Measurements from ENCODE around the gene CDC42EP3. TPM values are rescaled to one million over a fixed set of nuclear protein-coding genes. Genes with fewer than 3 reads are reported as not detected.

The CDC42EP3 gene
- polyA plus RNA-seq, 1 donor from 2014 or later, result 25.2 TPM

- Histone ChIP-seq H3F3A (ENCODE audit: insufficient read depth, low read length, poor library complexity, severe bottlenecking) (no peaks in the 10 kb centered on the region), H3K36me3 (ENCODE audit: insufficient read depth, low read length) (no peaks in the 10 kb centered on the region), H3K9me3 (ENCODE audit: low read length) (no peaks in the 10 kb centered on the region), H3K4me3 (ENCODE audit: low read length) (no peak overlapping the region), H4K20me1 (ENCODE audit: insufficient read depth) (no peaks in the 10 kb centered on the region), H3K9me2 (ENCODE audit: insufficient read depth, low read length) (no peaks in the 10 kb centered on the region), H2AFZ (ENCODE audit: low read depth, low read length) (no peak overlapping the region), H3K4me2 (ENCODE audit: low read length) (no peak overlapping the region), H3K27me3 (ENCODE audit: insufficient read depth, low read depth, low read length) (no peaks in the 10 kb centered on the region), H3K79me2 (replicated peaks; ENCODE audit: insufficient read depth, low read length) (no peaks in the 10 kb centered on the region), H3K27ac (ENCODE audit: low read length) (no peak overlapping the region), H3K9ac (ENCODE audit: low read length) (no peak overlapping the region)
- no peak for TF ChIP-seq SMC3 (conservative IDR thresholded peaks at IDR 0.05; ENCODE audit: poor library complexity)
- TF ChIP-seq, protein P1, sequence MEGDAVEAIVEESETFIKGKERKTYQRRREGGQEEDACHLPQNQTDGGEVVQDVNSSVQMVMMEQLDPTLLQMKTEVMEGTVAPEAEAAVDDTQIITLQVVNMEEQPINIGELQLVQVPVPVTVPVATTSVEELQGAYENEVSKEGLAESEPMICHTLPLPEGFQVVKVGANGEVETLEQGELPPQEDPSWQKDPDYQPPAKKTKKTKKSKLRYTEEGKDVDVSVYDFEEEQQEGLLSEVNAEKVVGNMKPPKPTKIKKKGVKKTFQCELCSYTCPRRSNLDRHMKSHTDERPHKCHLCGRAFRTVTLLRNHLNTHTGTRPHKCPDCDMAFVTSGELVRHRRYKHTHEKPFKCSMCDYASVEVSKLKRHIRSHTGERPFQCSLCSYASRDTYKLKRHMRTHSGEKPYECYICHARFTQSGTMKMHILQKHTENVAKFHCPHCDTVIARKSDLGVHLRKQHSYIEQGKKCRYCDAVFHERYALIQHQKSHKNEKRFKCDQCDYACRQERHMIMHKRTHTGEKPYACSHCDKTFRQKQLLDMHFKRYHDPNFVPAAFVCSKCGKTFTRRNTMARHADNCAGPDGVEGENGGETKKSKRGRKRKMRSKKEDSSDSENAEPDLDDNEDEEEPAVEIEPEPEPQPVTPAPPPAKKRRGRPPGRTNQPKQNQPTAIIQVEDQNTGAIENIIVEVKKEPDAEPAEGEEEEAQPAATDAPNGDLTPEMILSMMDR (IDR thresholded peaks at IDR 0.05; ENCODE audit: poor library complexity, severe bottlenecking), result no peak
- no peak for TF ChIP-seq REST (IDR thresholded peaks at IDR 0.05; ENCODE audit: borderline replicate concordance)
- no peak for TF ChIP-seq POLR2AphosphoS5 (IDR thresholded peaks at IDR 0.05)
- no peak for TF ChIP-seq EP300 (conservative IDR thresholded peaks at IDR 0.05; ENCODE audit: poor library complexity, severe bottlenecking)
- TF ChIP-seq MXI1 (conservative IDR thresholded peaks at IDR 0.05; ENCODE audit: poor library complexity, severe bottlenecking), result no peak
These were observed 40.1 kb downstream of the CDC42EP3 start for GRCh38 chr2:37631292-37631691.

GRCh38 chr2:37630776-37631175 is 40.7 kb downstream of the CDC42EP3 start:
- Histone ChIP-seq H3K27me3 (ENCODE audit: insufficient read depth, low read depth, low read length) (no peaks in the 10 kb centered on the region), H3K36me3 (ENCODE audit: insufficient read depth, low read length) (no peaks in the 10 kb centered on the region), H3F3A (ENCODE audit: insufficient read depth, low read length, poor library complexity, severe bottlenecking) (no peaks in the 10 kb centered on the region), H3K9me3 (ENCODE audit: low read length) (no peaks in the 10 kb centered on the region), H2AFZ (ENCODE audit: low read depth, low read length) (no peak overlapping the region), H4K20me1 (ENCODE audit: insufficient read depth) (no peaks in the 10 kb centered on the region), H3K4me3 (ENCODE audit: low read length) (no peak overlapping the region), H3K4me2 (ENCODE audit: low read length) (no peak overlapping the region), H3K79me2 (replicated peaks; ENCODE audit: insufficient read depth, low read length) (no peaks in the 10 kb centered on the region), H3K9ac (ENCODE audit: low read length) (no peak overlapping the region), H3K9me2 (ENCODE audit: insufficient read depth, low read length) (no peaks in the 10 kb centered on the region), H3K27ac (ENCODE audit: low read length) (no peak overlapping the region)
- TF ChIP-seq SMC3 (conservative IDR thresholded peaks at IDR 0.05; ENCODE audit: poor library complexity) (no peak), POLR2AphosphoS5 (IDR thresholded peaks at IDR 0.05) (no peak), REST (IDR thresholded peaks at IDR 0.05; ENCODE audit: borderline replicate concordance) (no peak), EZH2 (IDR thresholded peaks at IDR 0.05; ENCODE audit: borderline replicate concordance, insufficient read depth, low read length, poor library complexity, severe bottlenecking) (no peak), TAF1 (IDR thresholded peaks at IDR 0.05; ENCODE audit: low read depth) (no peak), MXI1 (conservative IDR thresholded peaks at IDR 0.05; ENCODE audit: poor library complexity, severe bottlenecking) (no peak), EP300 (conservative IDR thresholded peaks at IDR 0.05; ENCODE audit: poor library complexity, severe bottlenecking) (no peak), RAD21 (conservative IDR thresholded peaks at IDR 0.05) (no peak)
- TF ChIP-seq, protein P1 (IDR thresholded peaks at IDR 0.05; ENCODE audit: poor library complexity, severe bottlenecking), result no peak

Data from neural cell (in vitro differentiated cells).